ENCODE data around the gene EML3. TPM values are rescaled to one million over a fixed set of nuclear protein-coding genes. Genes with fewer than 3 reads are reported as not detected.
A peak's percentile ranks its signal among the peaks of the same experiment; 100 is the strongest.

Gene EML3
- total RNA-seq, 5 donors from 2014 or later (not counting 1 experiment from before 2014, with no cell fraction given), result 160 to 372 (median 328) TPM

- peak within 1 kb of the TSS; percentile 94 for H3K27ac ChIP-seq (ENCODE audit: low read length)
- peaks cover 27 to 39% (median 36%) of the 10 kb centered on the region in 3 donors for H3K4me1 Mint-ChIP-seq
- no peaks in the 10 kb centered on the region for H3K27me3 Mint-ChIP-seq
- no peaks in the 10 kb centered on the region for H3K9me3 ChIP-seq
- peak within 1 kb of the TSS; percentile 95 to 100 for H3K4me3 ChIP-seq (ENCODE audit: control insufficient read depth in 1 of 2, extremely low read depth in 1 of 2, low read length in 1 of 2)
- under 1% methylated on average over 62 of the region's 73 CpGs for WGBS (ENCODE audit: insufficient coverage)
- peak; percentile 96 to 100 (median 99) for DNase-seq
- ChIA-PET POLR2A (interaction anchor here (0.6 to 2.4 kb wide), 7 partner anchors 9 to 83 kb away, joined by 3 to 34 read pairs (median 5); partner anchors contain the start of genes C11orf98 (in 2 of the 2), CSKMT (in 2 of the 2) and EEF1G (in 1 of the 2)), CTCF (interaction anchor here (0.6 to 1.7 kb wide), 5 partner anchors 19 to 257 kb away, joined by 3 to 7 read pairs (median 4); partner anchors contain the start of genes C11orf98 (in 1 of the 2) and CSKMT (in 1 of the 2))
- H3K4me1 ChIP-seq (ENCODE audit: control insufficient read depth in 1 of 2, extremely low read depth in 1 of 2, insufficient read depth in 2 of 2, low read length in 2 of 2), result peaks cover 11 to 47% of the 10 kb centered on the region in 2 experiments
- H3K4me3 Mint-ChIP-seq, result peak within 1 kb of the TSS; percentile 95 to 98 (median 97)
- peak within 1 kb of the TSS; percentile 93 to 96 for H3K27ac Mint-ChIP-seq
- peak; percentile 98 to 99 (median 98) for ATAC-seq (replicated peaks in 1 of 4)
- no peaks in the 10 kb centered on the region for H3K9me3 Mint-ChIP-seq
- H3K36me3 ChIP-seq (ENCODE audit: control insufficient read depth in 2 of 2, extremely low read depth in 1 of 2, insufficient read depth in 1 of 2, low read length in 1 of 2), result peaks cover 9 to 38% of the 10 kb centered on the region in 2 donors
- H3K36me3 Mint-ChIP-seq, result peaks cover 7% of the 10 kb centered on the region
- no peaks in the 10 kb centered on the region for H3K27me3 ChIP-seq (replicated peaks in 1 of 2; ENCODE audit: control insufficient read depth in 2 of 2, extremely low read depth in 1 of 2, insufficient read depth in 2 of 2, low read length in 1 of 2)
Observed at GRCh38 chr11:62645946-62646824, 33.6 kb upstream of the EML3 start, which contains the start of gene GANAB. GANAB (minus strand) TSS chr11:62646613; CDS start chr11:62646599, 14 bp downstream.

GRCh38 chr11:62645671-62645945, 33.0 kb upstream of the EML3 start:
- H3K27me3 Mint-ChIP-seq, result no peaks in the 10 kb centered on the region
- Histone ChIP-seq H3K27ac (ENCODE audit: low read length) (peak overlapping the region; percentile 94), H3K4me1 (ENCODE audit: control insufficient read depth in 1 of 2, extremely low read depth in 1 of 2, insufficient read depth in 2 of 2, low read length in 2 of 2) (peaks cover 11 to 52% of the 10 kb centered on the region in 2 experiments), H3K9me3 (no peaks in the 10 kb centered on the region), H3K36me3 (ENCODE audit: control insufficient read depth in 2 of 2, extremely low read depth in 1 of 2, insufficient read depth in 1 of 2, low read length in 1 of 2) (peaks cover 9 to 38% of the 10 kb centered on the region in 2 donors), H3K4me3 (ENCODE audit: control insufficient read depth in 1 of 2, extremely low read depth in 1 of 2, low read length in 1 of 2) (peak overlapping the region; percentile 95 to 100), H3K27me3 (replicated peaks in 1 of 2; ENCODE audit: control insufficient read depth in 2 of 2, extremely low read depth in 1 of 2, insufficient read depth in 2 of 2, low read length in 1 of 2) (no peaks in the 10 kb centered on the region)
- H3K4me1 Mint-ChIP-seq, result peaks cover 33 to 44% (median 38%) of the 10 kb centered on the region in 3 donors
- WGBS (ENCODE audit: insufficient coverage), result 0% methylated on average over 4 of the region's 11 CpGs
- peak overlapping the region; percentile 93 to 96 for H3K27ac Mint-ChIP-seq
- CTCF ChIA-PET, result interaction anchor here (0.6 to 1.7 kb wide), 3 partner anchors 20 to 51 kb away, joined by 3 to 7 read pairs (median 4); partner anchors contain the start of genes C11orf98 (in 1 of the 2) and CSKMT (in 1 of the 2)
- H3K9me3 Mint-ChIP-seq, result no peaks in the 10 kb centered on the region
- peaks cover 7% of the 10 kb centered on the region for H3K36me3 Mint-ChIP-seq
- POLR2A ChIA-PET, result interaction anchor here (0.6 to 2.4 kb wide), 4 partner anchors 10 to 83 kb away, joined by 3 to 34 read pairs (median 4); partner anchors contain the start of genes C11orf98 (in 2 of the 2) and CSKMT (in 2 of the 2)
- H3K4me3 Mint-ChIP-seq, result peak overlapping the region; percentile 95 to 98 (median 97)
- peak in 1 of 4 experiments; percentile 0 for ATAC-seq (replicated peaks in 1 of 4)
- DNase-seq, result peak in 1 of 35 experiments; percentile 27

- Mint-ChIP-seq H3K27me3 (no peaks in the 10 kb centered on the region), H3K27ac (peak overlapping the region in 1 of 2 donors; percentile 28), H3K9me3 (no peaks in the 10 kb centered on the region), H3K36me3 (peaks cover 8% of the 10 kb centered on the region), H3K4me1 (peaks cover 42 to 48% (median 42%) of the 10 kb centered on the region in 3 donors), H3K4me3 (peak overlapping the region; percentile 24 to 97 (median 29))
- Histone ChIP-seq H3K36me3 (ENCODE audit: control insufficient read depth in 2 of 2, extremely low read depth in 1 of 2, insufficient read depth in 1 of 2, low read length in 1 of 2) (peaks cover under 1 to 37% of the 10 kb centered on the region in 2 donors), H3K9me3 (no peaks in the 10 kb centered on the region), H3K4me3 (ENCODE audit: control insufficient read depth in 1 of 2, extremely low read depth in 1 of 2, low read length in 1 of 2) (no peak overlapping the region), H3K27ac (ENCODE audit: low read length) (no peak overlapping the region), H3K4me1 (ENCODE audit: control insufficient read depth in 1 of 2, extremely low read depth in 1 of 2, insufficient read depth in 2 of 2, low read length in 2 of 2) (peaks cover 14 to 63% of the 10 kb centered on the region in 2 experiments), H3K27me3 (replicated peaks in 1 of 2; ENCODE audit: control insufficient read depth in 2 of 2, extremely low read depth in 1 of 2, insufficient read depth in 2 of 2, low read length in 1 of 2) (no peaks in the 10 kb centered on the region)
- WGBS (ENCODE audit: insufficient coverage), result 90% methylated on average over 3 of the region's 8 CpGs
- CTCF ChIA-PET, result no interaction called here
- ATAC-seq (replicated peaks in 1 of 4) (no peak), DNase-seq (no peak)
- POLR2A ChIA-PET, result interaction anchor here in 1 of 2 donors (0.6 to 1.1 kb wide), 2 partner anchors 9 to 21 kb away, joined by 3 to 4 read pairs; partner anchors contain the start of genes C11orf98, CSKMT and INTS5
Observed at GRCh38 chr11:62644220-62644619, 31.6 kb upstream of the EML3 start.

- ATAC-seq (replicated peaks in 1 of 4) (no peak), DNase-seq (no peak)
- Histone ChIP-seq H3K9me3 (no peaks in the 10 kb centered on the region), H3K27ac (ENCODE audit: low read length) (no peak overlapping the region), H3K4me1 (ENCODE audit: control insufficient read depth in 1 of 2, extremely low read depth in 1 of 2, insufficient read depth in 2 of 2, low read length in 2 of 2) (peaks cover 4 to 17% of the 10 kb centered on the region in 2 experiments), H3K4me3 (ENCODE audit: control insufficient read depth in 1 of 2, extremely low read depth in 1 of 2, low read length in 1 of 2) (no peak overlapping the region), H3K36me3 (ENCODE audit: control insufficient read depth in 2 of 2, extremely low read depth in 1 of 2, insufficient read depth in 1 of 2, low read length in 1 of 2) (peaks cover 30 to 88% of the 10 kb centered on the region in 2 donors), H3K27me3 (replicated peaks in 1 of 2; ENCODE audit: control insufficient read depth in 2 of 2, extremely low read depth in 1 of 2, insufficient read depth in 2 of 2, low read length in 1 of 2) (no peaks in the 10 kb centered on the region)
- Mint-ChIP-seq H3K27ac (peak overlapping the region; percentile 28 to 31), H3K4me3 (no peak overlapping the region), H3K9me3 (no peaks in the 10 kb centered on the region), H3K27me3 (no peaks in the 10 kb centered on the region), H3K36me3 (peaks cover 67% of the 10 kb centered on the region), H3K4me1 (peaks cover 20 to 37% (median 24%) of the 10 kb centered on the region in 3 donors)
- 100% methylated on average over 6 of the region's 6 CpGs for WGBS (ENCODE audit: insufficient coverage)
- ChIA-PET POLR2A (interaction anchor here in 1 of 2 donors (0.6 to 0.7 kb wide), 2 partner anchors 15 to 23 kb away, joined by 4 to 5 read pairs; no protein-coding TSS in a partner anchor), CTCF (no interaction called here)
Observed at GRCh38 chr11:62632492-62632891, 19.9 kb upstream of the EML3 start.

- POLR2A ChIA-PET, result interaction anchor here in 1 of 2 donors (0.6 kb wide), 1 partner anchor 313 kb away, joined by 3 read pairs; no protein-coding TSS in a partner anchor
- Mint-ChIP-seq H3K36me3 (peaks cover 52% of the 10 kb centered on the region), H3K27me3 (no peaks in the 10 kb centered on the region), H3K4me1 (peaks cover under 1 to 15% (median 1%) of the 10 kb centered on the region in 3 donors), H3K4me3 (no peak overlapping the region), H3K9me3 (no peaks in the 10 kb centered on the region), H3K27ac (peak overlapping the region in 1 of 2 donors; percentile 48)
- no peak for DNase-seq
- 85% methylated on average over 1 of the region's 3 CpGs for WGBS (ENCODE audit: insufficient coverage)
- Histone ChIP-seq H3K27me3 (replicated peaks in 1 of 2; ENCODE audit: control insufficient read depth in 2 of 2, extremely low read depth in 1 of 2, insufficient read depth in 2 of 2, low read length in 1 of 2) (no peaks in the 10 kb centered on the region), H3K27ac (ENCODE audit: low read length) (no peak overlapping the region), H3K9me3 (no peaks in the 10 kb centered on the region), H3K36me3 (ENCODE audit: control insufficient read depth in 2 of 2, extremely low read depth in 1 of 2, insufficient read depth in 1 of 2, low read length in 1 of 2) (peaks cover 24 to 73% of the 10 kb centered on the region in 2 donors), H3K4me3 (ENCODE audit: control insufficient read depth in 1 of 2, extremely low read depth in 1 of 2, low read length in 1 of 2) (no peak overlapping the region), H3K4me1 (ENCODE audit: control insufficient read depth in 1 of 2, extremely low read depth in 1 of 2, insufficient read depth in 2 of 2, low read length in 2 of 2) (no peaks in the 10 kb centered on the region)
- CTCF ChIA-PET, result no interaction called here
- ATAC-seq (replicated peaks in 1 of 4), result peak in 3 of 4 experiments; percentile 16 to 41 (median 35)
Observed at GRCh38 chr11:62627713-62628112, 15.1 kb upstream of the EML3 start.
